Measurements from ENCODE around the gene BATF3.
"Not testable (repeated sequence)": the region's sequence is repeated elsewhere in the genome, so short reads cannot be mapped to it uniquely, and the experiment has no call there.

DNA sequence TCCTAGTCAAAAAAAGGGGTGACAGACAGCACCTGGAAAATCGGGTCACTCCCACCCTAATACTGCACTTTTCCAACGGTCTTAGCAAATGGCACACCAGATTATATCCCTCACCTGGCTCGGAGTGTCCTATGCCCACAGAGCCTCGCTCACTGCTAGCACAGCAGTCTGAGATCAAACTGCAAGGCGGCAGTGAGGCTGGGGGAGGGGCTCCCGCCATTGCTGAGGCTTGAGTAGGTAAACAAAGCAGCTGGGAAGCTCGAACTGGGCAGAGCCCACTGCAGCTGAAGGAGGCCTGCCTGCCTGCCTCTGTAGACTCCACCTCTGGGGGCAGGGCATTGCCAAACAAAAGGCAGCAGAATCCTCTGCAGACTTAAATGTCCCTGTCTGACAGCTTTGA is 41.4 kb downstream of the BATF3 start:
- not testable (repeated sequence) for TF ChIP-seq POLR2A (IDR thresholded peaks at IDR 0.05)
- TF ChIP-seq, protein P1, sequence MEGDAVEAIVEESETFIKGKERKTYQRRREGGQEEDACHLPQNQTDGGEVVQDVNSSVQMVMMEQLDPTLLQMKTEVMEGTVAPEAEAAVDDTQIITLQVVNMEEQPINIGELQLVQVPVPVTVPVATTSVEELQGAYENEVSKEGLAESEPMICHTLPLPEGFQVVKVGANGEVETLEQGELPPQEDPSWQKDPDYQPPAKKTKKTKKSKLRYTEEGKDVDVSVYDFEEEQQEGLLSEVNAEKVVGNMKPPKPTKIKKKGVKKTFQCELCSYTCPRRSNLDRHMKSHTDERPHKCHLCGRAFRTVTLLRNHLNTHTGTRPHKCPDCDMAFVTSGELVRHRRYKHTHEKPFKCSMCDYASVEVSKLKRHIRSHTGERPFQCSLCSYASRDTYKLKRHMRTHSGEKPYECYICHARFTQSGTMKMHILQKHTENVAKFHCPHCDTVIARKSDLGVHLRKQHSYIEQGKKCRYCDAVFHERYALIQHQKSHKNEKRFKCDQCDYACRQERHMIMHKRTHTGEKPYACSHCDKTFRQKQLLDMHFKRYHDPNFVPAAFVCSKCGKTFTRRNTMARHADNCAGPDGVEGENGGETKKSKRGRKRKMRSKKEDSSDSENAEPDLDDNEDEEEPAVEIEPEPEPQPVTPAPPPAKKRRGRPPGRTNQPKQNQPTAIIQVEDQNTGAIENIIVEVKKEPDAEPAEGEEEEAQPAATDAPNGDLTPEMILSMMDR (IDR thresholded peaks at IDR 0.05) = not testable (repeated sequence)
